NCI-H2107 treated with DMSO at 0.1 percent for 48 hours (cell line): Measurements from ENCODE around the gene EIF4G3.
"Not testable (repeated sequence)": the region's sequence is repeated elsewhere in the genome, so short reads cannot be mapped to it uniquely, and the experiment has no call there.

Source experiments
- DNase-seq: peaks from one replicate; lab custom pipeline; 2025; ENCODE audit not compliant: unreplicated experiment; lab: John Stamatoyannopoulos, UW

The EIF4G3 gene

GRCh38 chr1:20962576-20963258 lies 214.0 kb downstream of the EIF4G3 start:
- no peak for DNase-seq

- no peak for DNase-seq
Observed at GRCh38 chr1:20958430-20958829, 218.3 kb downstream of the EIF4G3 start.

GRCh38 chr1:20956272-20956671 lies 220.4 kb downstream of the EIF4G3 start:
- DNase-seq: no peak

- DNase-seq: no peak
Observed at GRCh38 chr1:20950679-20951078, 226.0 kb downstream of the EIF4G3 start.

- DNase-seq: no peak
Observed at GRCh38 chr1:20949871-20950590, 226.7 kb downstream of the EIF4G3 start.

- no peak for DNase-seq
Observed at GRCh38 chr1:20948101-20948500, 228.6 kb downstream of the EIF4G3 start.

GRCh38 chr1:20947409-20947808 lies 229.3 kb downstream of the EIF4G3 start:
- no peak for DNase-seq

- no peak for DNase-seq
Observed at GRCh38 chr1:20936621-20937020, 240.1 kb downstream of the EIF4G3 start.

GRCh38 chr1:20936216-20936615 lies 240.5 kb downstream of the EIF4G3 start:
- DNase-seq: no peak

- no peak for DNase-seq
Observed at GRCh38 chr1:20935717-20936116, 241.0 kb downstream of the EIF4G3 start.

GRCh38 chr1:20932437-20932977 lies 244.2 kb downstream of the EIF4G3 start:
- DNase-seq: no peak

GRCh38 chr1:20931930-20932436 lies 244.7 kb downstream of the EIF4G3 start:
- no peak for DNase-seq

- DNase-seq: no peak
Observed at GRCh38 chr1:20930427-20930826, 246.3 kb downstream of the EIF4G3 start.

- DNase-seq: no peak
Observed at GRCh38 chr1:20928146-20928545, 248.6 kb downstream of the EIF4G3 start.

- no peak for DNase-seq
Observed at GRCh38 chr1:20921285-20921684, 255.4 kb downstream of the EIF4G3 start.

- no peak for DNase-seq
Observed at GRCh38 chr1:20913242-20913641, 263.5 kb downstream of the EIF4G3 start.

- DNase-seq: not testable (repeated sequence)
Observed at GRCh38 chr1:20907526-20907925, 269.2 kb downstream of the EIF4G3 start.

GRCh38 chr1:20903437-20903836 lies 273.3 kb downstream of the EIF4G3 start:
- DNase-seq: no peak

GRCh38 chr1:20900056-20900455 lies 276.6 kb downstream of the EIF4G3 start:
- DNase-seq: no peak

- DNase-seq: no peak
Observed at GRCh38 chr1:20899154-20899972, 277.3 kb downstream of the EIF4G3 start.

- DNase-seq: no peak
Observed at GRCh38 chr1:20896826-20897225, 279.9 kb downstream of the EIF4G3 start.
